Stimulated activated CD4-positive, alpha-beta T cell treated with anti-CD3 and anti-CD28 coated beads, Interleukin-12 subunit alpha, Interleukin-12 subunit beta, amount 100 ng/mL, for 48 hours (primary cell): Measurements from ENCODE around the gene TSPAN4.

Experiments
- DNase-seq, 3 donors: peaks; one replicate each; pipeline ENCODE4 v3.0.0-alpha.2; 2020; ENCODE audit warnings: low read depth in 2 of 3, low spot score in 1 of 3

TSPAN4 gene

GRCh38 chr11:833114-833791 is 9.4 kb upstream of the TSPAN4 start:
- DNase-seq = no peak

GRCh38 chr11:833849-834311 is 8.8 kb upstream of the TSPAN4 start:
- no peak for DNase-seq

- DNase-seq = no peak
Observed at GRCh38 chr11:834371-835316, 8.0 kb upstream of the TSPAN4 start.

GRCh38 chr11:836274-836673 is 6.4 kb upstream of the TSPAN4 start:
- no peak for DNase-seq

- DNase-seq = no peak
Observed at GRCh38 chr11:836700-837099, 6.0 kb upstream of the TSPAN4 start.

GRCh38 chr11:837189-837989 is 5.3 kb upstream of the TSPAN4 start:
- DNase-seq = no peak

- no peak for DNase-seq
Observed at GRCh38 chr11:837990-838307, 4.7 kb upstream of the TSPAN4 start.

- DNase-seq = no peak
Observed at GRCh38 chr11:838441-839279, 4.0 kb upstream of the TSPAN4 start.

GRCh38 chr11:839280-839623 is 3.4 kb upstream of the TSPAN4 start:
- no peak for DNase-seq

- no peak for DNase-seq
Observed at GRCh38 chr11:839875-840617, 2.6 kb upstream of the TSPAN4 start.

- no peak for DNase-seq
Observed at GRCh38 chr11:841981-842369, 677 bp upstream of the TSPAN4 start.

GRCh38 chr11:843086-843734 is 558 bp downstream of the TSPAN4 start:
- no peak for DNase-seq

GRCh38 chr11:843818-844692 is 1.4 kb downstream of the TSPAN4 start:
- DNase-seq = no peak

GRCh38 chr11:844693-845644 is 2.3 kb downstream of the TSPAN4 start:
- no peak for DNase-seq

- DNase-seq = no peak
Observed at GRCh38 chr11:845872-846495, 3.3 kb downstream of the TSPAN4 start.

- no peak for DNase-seq
Observed at GRCh38 chr11:846496-847098, 3.9 kb downstream of the TSPAN4 start.

GRCh38 chr11:847876-848275 is 5.2 kb downstream of the TSPAN4 start:
- DNase-seq = no peak
